H1 (cell line): ENCODE measurements around the gene VIPAS39.

Experiments used
- POLR2A ChIP-seq, 2 experiments: IDR thresholded peaks; 1 replicate in 1 of 2; 2 replicates in 1 of 2; pipeline ENCODE4 v1.6.1; 2011; ENCODE audit warnings: low read depth in 2 of 2, low read length in 2 of 2, mild to moderate bottlenecking in 2 of 2; ENCODE audit errors: control extremely low read depth in 1 of 2
- POLR2AphosphoS5 ChIP-seq: IDR thresholded peaks from 2 replicates; pipeline ENCODE4 v1.6.1; 2011; ENCODE audit warnings: low read depth, low read length
- RAD21 ChIP-seq, 2 experiments: IDR thresholded peaks in 1 of 2; conservative IDR thresholded peaks in 1 of 2; 2 replicates each; pipeline ENCODE4 v1.6.1; 2011; ENCODE audit warnings: low read depth in 2 of 2, low read length in 2 of 2, improper control_type of control experiment in 1 of 2, inconsistent platforms in 1 of 2, mild to moderate bottlenecking in 1 of 2, moderate library complexity in 1 of 2
- SIN3A ChIP-seq, 2 experiments: IDR thresholded peaks in 1 of 2; conservative IDR thresholded peaks in 1 of 2; 2 replicates each; pipeline ENCODE4 v1.6.1; 2011 to 2012; ENCODE audit warnings: low read length in 2 of 2, improper control_type of control experiment in 1 of 2, low read depth in 1 of 2, mild to moderate bottlenecking in 1 of 2
- TAF1 ChIP-seq: IDR thresholded peaks from 2 replicates; pipeline ENCODE4 v1.6.1; 2011; ENCODE audit warnings: mild to moderate bottlenecking, low read depth, low read length
- TBP ChIP-seq: IDR thresholded peaks from 2 replicates; pipeline ENCODE4 v1.6.1; 2011; ENCODE audit warnings: low read depth, low read length, improper control_type of control experiment
- TF ChIP-seq, protein P1 (sequence below): IDR thresholded peaks from 2 replicates; pipeline ENCODE4 v1.6.1; 2011; ENCODE audit warnings: low read length, improper control_type of control experiment

- TF ChIP-seq SIN3A (conservative IDR thresholded peaks at IDR 0.05 in 1 of 2, IDR thresholded peaks at IDR 0.05 in 1 of 2; ENCODE audit: low read depth in 1 of 2, low read length in 2 of 2): no peak
- TF ChIP-seq POLR2AphosphoS5: no peak
- TF ChIP-seq, protein P1, sequence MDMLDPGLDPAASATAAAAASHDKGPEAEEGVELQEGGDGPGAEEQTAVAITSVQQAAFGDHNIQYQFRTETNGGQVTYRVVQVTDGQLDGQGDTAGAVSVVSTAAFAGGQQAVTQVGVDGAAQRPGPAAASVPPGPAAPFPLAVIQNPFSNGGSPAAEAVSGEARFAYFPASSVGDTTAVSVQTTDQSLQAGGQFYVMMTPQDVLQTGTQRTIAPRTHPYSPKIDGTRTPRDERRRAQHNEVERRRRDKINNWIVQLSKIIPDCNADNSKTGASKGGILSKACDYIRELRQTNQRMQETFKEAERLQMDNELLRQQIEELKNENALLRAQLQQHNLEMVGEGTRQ: no peak
- TF ChIP-seq TBP: no peak
- no peak for TF ChIP-seq RAD21 (IDR thresholded peaks at IDR 0.05 in 1 of 2, conservative IDR thresholded peaks at IDR 0.05 in 1 of 2; ENCODE audit: low read depth in 2 of 2, low read length in 2 of 2)
- TF ChIP-seq POLR2A (IDR thresholded peaks at IDR 0.05; ENCODE audit: control extremely low read depth in 1 of 2, low read depth in 2 of 2, low read length in 2 of 2): no peak
- no peak for TF ChIP-seq TAF1
Measured at GRCh38 chr14:77442196-77442595, 15.2 kb downstream of the VIPAS39 start.
